Spleen (tissue), 11 donors: Measurements from ENCODE around the gene LRMDA. TPM values are rescaled to one million over a fixed set of nuclear protein-coding genes. Genes with fewer than 3 reads are reported as not detected.
"Not testable (repeated sequence)": the region's sequence is repeated elsewhere in the genome, so short reads cannot be mapped to it uniquely, and the experiment has no call there.

Experiments used
- DNase-seq: peaks from one replicate; pipeline ENCODE4 v3.0.0-alpha.2; 2020
- H3K27ac ChIP-seq, 8 donors: fragments of 200-600 bp; sonication (generic) in 7 of 8; 1 replicate in 4 of 8; 2 replicates in 4 of 8; pipeline versions ENCODE4 v1.5.0 to v1.8.0; 2016 to 2021; ENCODE audit warnings: inconsistent platforms in 4 of 8, mild to moderate bottlenecking in 4 of 8, moderate library complexity in 1 of 8
- H3K27me3 ChIP-seq, 7 donors: fragments of 200-600 bp; sonication (generic) in 6 of 7; replicated peaks in 1 of 7; 1 replicate in 4 of 7; 2 replicates in 3 of 7; pipeline versions ENCODE4 v1.5.0 to v1.8.0; 2016 to 2021; ENCODE audit warnings: inconsistent platforms in 3 of 7, mild to moderate bottlenecking in 1 of 7
- H3K36me3 ChIP-seq, 6 donors: fragments of 200-600 bp; sonication (generic) in 5 of 6; 1 replicate in 4 of 6; 2 replicates in 2 of 6; pipeline versions ENCODE4 v1.5.0 to v1.8.0; 2016 to 2021; ENCODE audit warnings: inconsistent platforms in 2 of 6
- H3K4me1 ChIP-seq, 6 donors: fragments of 200-600 bp; sonication (generic) in 5 of 6; 1 replicate in 3 of 6; 2 replicates in 3 of 6; pipeline versions ENCODE4 v1.5.0 to v1.8.0; 2016 to 2021; ENCODE audit warnings: inconsistent platforms in 3 of 6
- H3K4me3 ChIP-seq, 8 donors: fragments of 200-600 bp; sonication (generic) in 7 of 8; 1 replicate in 4 of 8; 2 replicates in 4 of 8; pipeline versions ENCODE4 v1.5.0 to v1.8.0; 2016 to 2021; ENCODE audit warnings: inconsistent platforms in 4 of 8, mild to moderate bottlenecking in 4 of 8, moderate library complexity in 2 of 8
- H3K9me3 ChIP-seq, 8 donors: fragments of 200-600 bp; sonication (generic) in 7 of 8; 1 replicate in 4 of 8; 2 replicates in 4 of 8; pipeline versions ENCODE4 v1.5.0 to v1.8.0; 2016 to 2021; ENCODE audit warnings: inconsistent platforms in 4 of 8
- CTCF ChIP-seq, 11 experiments: fragments of 200-600 bp in 7 of 11; fragments of 450-650 bp in 4 of 11; sonication (generic) in 4 of 11; IDR thresholded peaks in 8 of 11; conservative IDR thresholded peaks in 3 of 11; 1 replicate in 7 of 11; 2 replicates in 4 of 11; pipeline versions ENCODE4 v1.4.0 to v1.8.0; 2016 to 2021; ENCODE audit warnings: antibody characterized with exemption in 11 of 11, inconsistent platforms in 4 of 11, mild to moderate bottlenecking in 1 of 11
- POLR2A ChIP-seq, 3 donors: fragments of 450-650 bp; IDR thresholded peaks; one replicate each; pipeline ENCODE4 v1.5.1; 2017; ENCODE audit warnings: antibody characterized with exemption in 3 of 3, mild to moderate bottlenecking in 1 of 3
- POLR2AphosphoS5 ChIP-seq, 3 donors: sonication (generic); formaldehyde crosslinking; IDR thresholded peaks; one replicate each; pipeline ENCODE4 v1.5.1; 2017; ENCODE audit warnings: antibody characterized with exemption in 3 of 3
- WGBS, 5 donors: extraction: QIAGEN DNeasy Blood & Tissue Kit in 3 of 5; methylation state at CpG; one replicate each; pipeline versions ENCODE4 v1.1.5 to v1.1.7; 2013 to 2018; 5-methylcytosine and 5-hydroxymethylcytosine counted together
- intact Hi-C: fragments of 100-400 bp; cut with DNase I; formaldehyde crosslinking; loops from one replicate; pipeline ENCODE4 v1.15.0; 2023; ENCODE audit warnings: low total_unique reads
- polyA plus RNA-seq, 3 donors: library from polyadenylated mRNA; stranded (reverse); fragments of 200-250 nt; gene quantifications; one replicate each; pipeline ENCODE4 v1.2.1, GENCODE V29; 2013
- total RNA-seq, 7 donors: library from RNA; depleted of rRNA in 3 of 7; stranded (reverse); fragments of >200 nt in 3 of 7; fragmentation: NEBNext Ultra II Directional in 4 of 7; extraction: Animal tissue kit (Norgen Biotek cat#: 25700) in 4 of 7; gene quantifications; one replicate each; pipeline versions ENCODE4 v1.1.0 to v1.2.1, GENCODE V29; 2016 to 2021
- donor health status: healthy with polysubstance abuse.
- donor health status: DM: no; HTN: no; CAD: no; lungs with moderate emphysema.
- donor health status: DM: no; HTN: no; CAD: no.
- donor health status: Bipolar disorder and iron deficiency.
- donor health status: healthy.
- donor health status: DM: no; HTN: no; CAD: no.
- donor health status: DM: yes; HTN: yes; CAD: no.

The LRMDA gene
- total and polyA plus RNA-seq, 10 donors = 7.3 to 46.6 (median 28.2) TPM

- Histone ChIP-seq H3K9me3 (no peaks in the 10 kb centered on the region), H3K27me3 (no peaks in the 10 kb centered on the region), H3K36me3 (no peaks in the 10 kb centered on the region), H3K27ac (no peak overlapping the region), H3K4me1 (no peaks in the 10 kb centered on the region), H3K4me3 (no peak overlapping the region)
- 69 to 100% (median 91%) methylated on average over 2 of the region's 2 CpGs for WGBS, 5 donors
- no peak for DNase-seq
- TF ChIP-seq POLR2A (IDR thresholded peaks at IDR 0.05) = no peak
- no peak for TF ChIP-seq POLR2AphosphoS5 (IDR thresholded peaks at IDR 0.05)
- no peak for TF ChIP-seq CTCF (IDR thresholded peaks at IDR 0.05 in 8 of 11, conservative IDR thresholded peaks at IDR 0.05 in 3 of 11)
- intact Hi-C loops = no loop called here
Observed at GRCh38 chr10:75599875-75600648, 168.6 kb downstream of the LRMDA start.

DNA sequence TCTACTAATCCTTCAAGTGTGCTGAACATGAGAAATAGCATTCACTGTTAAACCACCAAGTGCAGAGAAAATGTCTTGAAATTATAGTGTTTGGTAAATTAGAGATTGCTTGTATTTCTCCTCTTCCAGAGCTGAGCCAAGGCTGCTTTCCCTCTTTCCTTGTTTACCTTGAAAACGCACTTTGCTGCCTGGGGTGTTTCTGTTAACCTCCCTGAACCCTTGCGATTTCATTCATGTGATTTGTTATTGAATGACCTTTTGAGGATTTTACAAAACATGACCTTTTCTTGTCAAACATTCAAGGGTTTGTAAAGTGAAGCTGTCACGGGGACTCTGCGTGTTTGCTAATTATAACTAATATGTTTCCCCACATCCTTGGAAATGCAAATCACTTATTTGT lies 169.4 kb downstream of the LRMDA start:
- no peak for DNase-seq
- Histone ChIP-seq H3K36me3 (no peaks in the 10 kb centered on the region), H3K9me3 (no peaks in the 10 kb centered on the region), H3K4me3 (no peak overlapping the region), H3K4me1 (no peaks in the 10 kb centered on the region), H3K27me3 (no peaks in the 10 kb centered on the region), H3K27ac (no peak overlapping the region)
- intact Hi-C loops = no loop called here
- TF ChIP-seq CTCF (IDR thresholded peaks at IDR 0.05 in 8 of 11, conservative IDR thresholded peaks at IDR 0.05 in 3 of 11) = no peak
- no peak for TF ChIP-seq POLR2A (IDR thresholded peaks at IDR 0.05)
- no peak for TF ChIP-seq POLR2AphosphoS5 (IDR thresholded peaks at IDR 0.05)
- 66 to 90% (median 78%) methylated on average over 4 of the region's 4 CpGs for WGBS, 5 donors

- WGBS, 5 donors = 86 to 94% (median 93%) methylated on average over 2 of the region's 2 CpGs
- no peak for DNase-seq
- H3K36me3 ChIP-seq = no peaks in the 10 kb centered on the region
- H3K4me3 ChIP-seq = no peak overlapping the region
- H3K9me3 ChIP-seq = no peaks in the 10 kb centered on the region
- intact Hi-C loops = no loop called here
- no peaks in the 10 kb centered on the region for H3K27me3 ChIP-seq
- H3K27ac ChIP-seq = no peak overlapping the region
- TF ChIP-seq POLR2A (IDR thresholded peaks at IDR 0.05) (no peak), POLR2AphosphoS5 (IDR thresholded peaks at IDR 0.05) (no peak), CTCF (IDR thresholded peaks at IDR 0.05 in 8 of 11, conservative IDR thresholded peaks at IDR 0.05 in 3 of 11) (no peak)
- H3K4me1 ChIP-seq = no peaks in the 10 kb centered on the region
Observed at GRCh38 chr10:75602341-75602740, 170.9 kb downstream of the LRMDA start.

DNA sequence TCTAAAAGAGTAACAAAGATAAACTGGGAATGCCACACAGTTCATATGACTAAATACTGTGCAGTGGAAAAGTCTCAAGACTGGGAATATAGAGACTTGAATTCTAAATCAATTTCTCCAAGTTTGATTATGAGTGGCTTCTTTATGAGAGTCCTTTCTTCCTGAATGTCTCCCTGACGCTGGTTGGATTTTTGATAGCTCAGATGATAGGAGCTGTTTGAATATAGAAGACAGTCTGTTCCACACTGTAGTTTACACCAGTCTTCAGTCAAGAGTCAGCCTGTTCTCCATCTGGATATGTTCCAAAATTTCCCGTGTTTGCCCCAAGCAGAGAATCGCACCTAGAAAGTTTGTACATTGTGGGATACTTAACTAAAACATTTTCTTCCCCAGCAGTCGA lies 173.7 kb downstream of the LRMDA start:
- Histone ChIP-seq H3K4me1 (no peaks in the 10 kb centered on the region), H3K4me3 (no peak overlapping the region), H3K9me3 (no peaks in the 10 kb centered on the region), H3K27ac (no peak overlapping the region), H3K36me3 (no peaks in the 10 kb centered on the region), H3K27me3 (no peaks in the 10 kb centered on the region)
- intact Hi-C loops = no loop called here
- no peak for DNase-seq
- TF ChIP-seq POLR2AphosphoS5 (IDR thresholded peaks at IDR 0.05) (no peak), POLR2A (IDR thresholded peaks at IDR 0.05) (no peak), CTCF (IDR thresholded peaks at IDR 0.05 in 8 of 11, conservative IDR thresholded peaks at IDR 0.05 in 3 of 11) (no peak)
- 80 to 90% (median 85%) methylated on average over 4 of the region's 4 CpGs for WGBS, 5 donors

DNA sequence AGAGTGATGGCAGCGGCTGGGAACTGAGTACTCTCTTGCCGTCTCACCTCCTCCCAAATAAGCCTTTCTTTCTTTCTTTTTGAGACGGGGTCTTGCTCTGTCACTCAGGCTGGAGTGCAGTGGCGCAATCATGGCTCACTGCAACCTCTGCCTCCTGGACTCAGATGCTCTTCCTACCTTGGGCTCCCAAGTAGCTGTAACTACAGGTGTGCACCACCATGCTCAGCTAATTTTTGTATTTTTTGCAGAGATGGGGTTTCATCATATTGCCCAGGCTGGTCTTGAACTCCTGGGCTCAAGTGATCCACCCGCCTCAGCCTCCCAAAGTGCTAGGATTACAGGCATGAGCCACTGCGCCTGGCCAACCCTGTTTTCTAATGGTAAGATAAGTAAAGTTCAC lies 174.4 kb downstream of the LRMDA start:
- H3K4me3 ChIP-seq, H3K27ac ChIP-seq, H3K27me3 ChIP-seq, H3K4me1 ChIP-seq, H3K9me3 ChIP-seq, intact Hi-C loops, DNase-seq, H3K36me3 ChIP-seq: not testable (repeated sequence)
- WGBS, 5 donors = 87 to 95% (median 91%) methylated on average over 6 of the region's 6 CpGs
